ENCODE measurements around the gene MLN. TPM values are rescaled to one million over a fixed set of nuclear protein-coding genes. Genes with fewer than 3 reads are reported as not detected.

Gene MLN
- total and polyA plus RNA-seq, 2 of the 4 experiments (the other 2 are of a cell fraction): not detected

DNA sequence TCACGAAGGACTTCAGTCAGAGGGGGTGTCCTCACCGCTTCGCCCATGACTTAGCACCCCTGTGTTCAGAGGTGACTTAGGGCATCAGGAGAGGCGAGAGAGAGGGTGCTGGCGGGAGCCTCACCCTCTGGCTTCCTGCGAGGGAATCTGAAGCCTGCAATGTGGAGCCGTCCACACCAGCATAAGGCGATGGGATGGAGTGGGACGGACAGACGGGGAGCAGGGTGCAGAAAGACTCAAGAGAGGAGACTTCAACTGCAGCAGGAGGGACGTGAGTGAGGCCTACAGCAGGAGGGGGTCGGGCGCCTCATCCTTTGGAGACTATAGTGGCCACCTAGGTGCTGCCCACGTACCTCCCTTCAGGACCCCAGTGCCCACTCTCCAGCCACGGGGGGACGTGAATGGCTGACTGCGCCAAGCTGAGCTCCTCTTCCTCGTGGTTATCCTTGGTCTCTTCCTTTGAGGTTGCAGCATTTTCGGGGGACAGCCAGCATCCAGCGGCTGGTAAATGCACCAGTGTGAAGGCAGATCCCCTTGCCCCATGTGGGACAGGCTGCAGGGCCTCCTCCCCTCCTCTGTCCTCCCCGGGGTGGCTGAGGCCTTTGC lies 26.9 kb upstream of the MLN start:
- POLR2A ChIA-PET (ENCODE audit: unreplicated experiment): no interaction called here
- ATAC-seq (ENCODE audit: low read depth): 0 out of 2 replicates have a peak, but pooled peaks have one; percentile 21

More for the DNA sequence above, 26.9 kb upstream of the MLN start:
- H3K9me3 ChIP-seq (ENCODE audit: control insufficient read depth, insufficient read depth, low read length): no peaks in the 10 kb centered on the region
- DNase-seq: no peak
- no peak overlapping the region for H2AK5ac ChIP-seq (ENCODE audit: low read depth, low read length)
- no peak overlapping the region for H2AFZ ChIP-seq (replicated peaks; ENCODE audit: low read length, poor library complexity)
- no peak overlapping the region for H2AK9ac ChIP-seq (replicated peaks; ENCODE audit: low read depth, low read length, poor library complexity)
- H3K4me2 ChIP-seq (ENCODE audit: low read depth, low read length): no peak overlapping the region
- no peak overlapping the region for H3K14ac ChIP-seq (replicated peaks; ENCODE audit: low read depth, low read length)
- no peaks in the 10 kb centered on the region; the same call in 1 of the 2 replicates for H3K9me1 ChIP-seq (ENCODE audit: insufficient read depth, low read length)
- peaks cover 32% of the 10 kb centered on the region for H3K27me3 ChIP-seq (ENCODE audit: control insufficient read depth, insufficient read depth, low read length)
- no peak overlapping the region for H3K27ac ChIP-seq (ENCODE audit: insufficient read depth, low read length)
- no TSS peak for BruUV-seq (replicated peaks)
- in situ Hi-C loops (cut with MboI; ENCODE audit: low sequenced_read_pairs): no loop called here
- H2BK5ac ChIP-seq (ENCODE audit: low read depth, low read length, poor library complexity, severe bottlenecking): no peak overlapping the region
- H2BK120ac ChIP-seq (ENCODE audit: low read depth, low read length): no peak overlapping the region
- no peak overlapping the region for H3K4me3 ChIP-seq (ENCODE audit: insufficient read depth, low read depth, low read length)
- no peaks in the 10 kb centered on the region for H4K20me1 ChIP-seq (ENCODE audit: insufficient read depth, low read length)
- no peak overlapping the region for H2BK20ac ChIP-seq (ENCODE audit: low read depth, low read length)
- H3K23ac ChIP-seq (ENCODE audit: low read depth, low read length): no peak overlapping the region
- dilution Hi-C loops (cut with HindIII; ENCODE audit: low sequenced_read_pairs, unreplicated experiment): no loop called here
- no peak overlapping the region for H2BK15ac ChIP-seq (ENCODE audit: low read depth, low read length)
- H4K5ac ChIP-seq (ENCODE audit: low read depth, low read length): no peak overlapping the region
- WGBS, 2 experiments (ENCODE audit: extremely low coverage in 2 of 2, insufficient read length in 1 of 2): 52% methylated on average over 16 of the region's 21 CpGs; no CpG with 5 or more reads in 1 of the 2 experiments
- no peak overlapping the region for H4K91ac ChIP-seq (ENCODE audit: insufficient read depth, low read depth, low read length)
- no peak overlapping the region for H3K9ac ChIP-seq (ENCODE audit: low read depth, low read length)
- no peaks in the 10 kb centered on the region for H3K79me1 ChIP-seq (ENCODE audit: low read depth in 1 of 2, low read length in 2 of 2)
- CTCF ChIA-PET: no interaction called here
- no peak overlapping the region for H3K56ac ChIP-seq (ENCODE audit: extremely low read depth, insufficient read depth, low read length)
- intact Hi-C loops (cut with micrococcal nuclease): no loop called here
- H4K8ac ChIP-seq (ENCODE audit: low read depth in 2 of 2, low read length in 2 of 2): no peak overlapping the region
- H3K4me1 ChIP-seq (ENCODE audit: control insufficient read depth, insufficient read depth, low read length): no peaks in the 10 kb centered on the region
- H3K36me3 ChIP-seq (ENCODE audit: control insufficient read depth, insufficient read depth, low read length): no peaks in the 10 kb centered on the region
- H3K4ac ChIP-seq (ENCODE audit: low read depth, low read length): no peak overlapping the region
- no peak overlapping the region for H3K18ac ChIP-seq (ENCODE audit: low read depth, low read length)
- TF ChIP-seq, protein P1, sequence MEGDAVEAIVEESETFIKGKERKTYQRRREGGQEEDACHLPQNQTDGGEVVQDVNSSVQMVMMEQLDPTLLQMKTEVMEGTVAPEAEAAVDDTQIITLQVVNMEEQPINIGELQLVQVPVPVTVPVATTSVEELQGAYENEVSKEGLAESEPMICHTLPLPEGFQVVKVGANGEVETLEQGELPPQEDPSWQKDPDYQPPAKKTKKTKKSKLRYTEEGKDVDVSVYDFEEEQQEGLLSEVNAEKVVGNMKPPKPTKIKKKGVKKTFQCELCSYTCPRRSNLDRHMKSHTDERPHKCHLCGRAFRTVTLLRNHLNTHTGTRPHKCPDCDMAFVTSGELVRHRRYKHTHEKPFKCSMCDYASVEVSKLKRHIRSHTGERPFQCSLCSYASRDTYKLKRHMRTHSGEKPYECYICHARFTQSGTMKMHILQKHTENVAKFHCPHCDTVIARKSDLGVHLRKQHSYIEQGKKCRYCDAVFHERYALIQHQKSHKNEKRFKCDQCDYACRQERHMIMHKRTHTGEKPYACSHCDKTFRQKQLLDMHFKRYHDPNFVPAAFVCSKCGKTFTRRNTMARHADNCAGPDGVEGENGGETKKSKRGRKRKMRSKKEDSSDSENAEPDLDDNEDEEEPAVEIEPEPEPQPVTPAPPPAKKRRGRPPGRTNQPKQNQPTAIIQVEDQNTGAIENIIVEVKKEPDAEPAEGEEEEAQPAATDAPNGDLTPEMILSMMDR (conservative IDR thresholded peaks at IDR 0.05; ENCODE audit: low read depth, low read length): no peak
- no peak for TF ChIP-seq BHLHE40 (IDR thresholded peaks at IDR 0.05; ENCODE audit: low read depth, low read length)
